ENCODE results near the gene MAST3.

DNA sequence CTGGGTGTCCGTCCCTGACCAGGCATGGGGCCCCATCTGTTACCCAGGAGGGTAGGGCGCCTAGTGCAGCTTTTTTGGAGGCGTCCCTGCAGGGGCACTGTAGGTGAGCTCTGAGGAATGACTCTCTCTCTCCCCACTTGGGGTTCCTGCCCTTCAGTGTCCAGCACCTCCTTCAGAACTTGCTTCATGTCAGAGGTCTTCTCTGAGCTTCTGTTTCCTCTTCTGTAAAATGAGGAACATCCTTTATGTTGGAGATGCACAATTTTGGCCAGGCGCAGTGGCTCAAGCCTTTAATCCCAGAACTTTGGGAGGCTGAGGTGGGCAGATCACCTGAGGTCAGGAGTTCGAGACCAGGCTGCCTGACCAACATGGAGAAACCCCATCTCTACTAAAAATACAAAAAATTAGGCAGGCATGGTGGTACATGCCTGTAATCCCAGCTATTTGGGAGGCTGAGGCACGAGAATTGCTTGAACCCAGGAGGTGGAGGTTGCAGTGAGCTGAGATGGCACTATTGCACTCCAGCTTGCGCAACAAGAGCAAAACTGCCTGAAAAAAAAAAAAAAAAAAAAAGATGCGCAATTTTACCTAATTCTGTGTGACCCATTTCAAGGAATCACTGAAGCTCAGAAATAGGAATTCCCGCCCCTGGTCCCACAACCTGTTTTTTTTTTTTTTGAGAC lies 40.2 kb downstream of the MAST3 start:
- TF ChIP-seq, protein P1, sequence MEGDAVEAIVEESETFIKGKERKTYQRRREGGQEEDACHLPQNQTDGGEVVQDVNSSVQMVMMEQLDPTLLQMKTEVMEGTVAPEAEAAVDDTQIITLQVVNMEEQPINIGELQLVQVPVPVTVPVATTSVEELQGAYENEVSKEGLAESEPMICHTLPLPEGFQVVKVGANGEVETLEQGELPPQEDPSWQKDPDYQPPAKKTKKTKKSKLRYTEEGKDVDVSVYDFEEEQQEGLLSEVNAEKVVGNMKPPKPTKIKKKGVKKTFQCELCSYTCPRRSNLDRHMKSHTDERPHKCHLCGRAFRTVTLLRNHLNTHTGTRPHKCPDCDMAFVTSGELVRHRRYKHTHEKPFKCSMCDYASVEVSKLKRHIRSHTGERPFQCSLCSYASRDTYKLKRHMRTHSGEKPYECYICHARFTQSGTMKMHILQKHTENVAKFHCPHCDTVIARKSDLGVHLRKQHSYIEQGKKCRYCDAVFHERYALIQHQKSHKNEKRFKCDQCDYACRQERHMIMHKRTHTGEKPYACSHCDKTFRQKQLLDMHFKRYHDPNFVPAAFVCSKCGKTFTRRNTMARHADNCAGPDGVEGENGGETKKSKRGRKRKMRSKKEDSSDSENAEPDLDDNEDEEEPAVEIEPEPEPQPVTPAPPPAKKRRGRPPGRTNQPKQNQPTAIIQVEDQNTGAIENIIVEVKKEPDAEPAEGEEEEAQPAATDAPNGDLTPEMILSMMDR (IDR thresholded peaks at IDR 0.05) = no peak
- no peak for TF ChIP-seq POLR2A (IDR thresholded peaks at IDR 0.05)

All from uterus (tissue), 2 donors.